OCI-LY7 (cell line): ENCODE measurements around the gene SMOC2. TPM values are rescaled to one million over a fixed set of nuclear protein-coding genes. Genes with fewer than 3 reads are reported as not detected.

ENCODE experiments used
- BruUV-seq: library from RNA; stranded (reverse); fragments of 400-500 nt; replicated peaks from 2 replicates; lab custom pipeline; 2021; lab: Mats Ljungman, UMichigan
- CTCF ChIA-PET: fragments of 300-600 bp; sonication (Branson Sonifier 250); formaldehyde crosslinking; loops from one replicate; lab custom pipeline; 2022; ENCODE audit warnings: antibody characterized with exemption; ENCODE audit not compliant: unreplicated experiment; lab: Charles Lee
- POLR2A ChIA-PET: fragments of 300-600 bp; sonication (Branson Sonifier 250); formaldehyde crosslinking; loops from one replicate; lab custom pipeline; 2022; ENCODE audit warnings: antibody characterized with exemption; lab: Charles Lee
- DNase-seq: peaks from one replicate; pipeline ENCODE4 v3.0.0-alpha.2; 2015; ENCODE audit warnings: low spot score
- H2AFZ ChIP-seq: fragments of 200-600 bp; sonication (generic), shearing (Covaris generic); 2 replicates; pipeline ENCODE4 v1.6.1; 2014; ENCODE audit warnings: mild to moderate bottlenecking, antibody characterized with exemption, low read length, moderate library complexity
- H3K27ac ChIP-seq: fragments of 200-600 bp; sonication (generic); 2 replicates; pipeline ENCODE4 v1.5.1; 2014; ENCODE audit warnings: mixed run types, low read depth, mild to moderate bottlenecking, moderate library complexity, low read length, inconsistent platforms; ENCODE audit not compliant: poor library complexity, severe bottlenecking
- H3K36me3 ChIP-seq: fragments of 200-600 bp; sonication (generic); 2 replicates; pipeline ENCODE4 v1.6.1; 2014; ENCODE audit warnings: mild to moderate bottlenecking, antibody characterized with exemption, low read length, moderate library complexity, mixed read lengths; ENCODE audit not compliant: insufficient read depth
- H3K4me1 ChIP-seq: fragments of 200-600 bp; sonication (generic); 2 replicates; pipeline ENCODE4 v1.5.1; 2014; ENCODE audit warnings: mild to moderate bottlenecking, low read length; ENCODE audit not compliant: insufficient read depth, poor library complexity, severe bottlenecking
- H3K4me2 ChIP-seq: fragments of 200-600 bp; sonication (generic); 2 replicates; pipeline ENCODE4 v1.6.1; 2014; ENCODE audit warnings: mild to moderate bottlenecking, low read length
- H3K4me3 ChIP-seq: fragments of 200-600 bp; sonication (generic); 2 replicates; pipeline ENCODE4 v1.5.1; 2014; ENCODE audit warnings: mild to moderate bottlenecking, low read depth, low read length; ENCODE audit not compliant: poor library complexity, severe bottlenecking
- H3K79me2 ChIP-seq: fragments of 200-600 bp; sonication (generic); 2 replicates; pipeline ENCODE4 v1.6.1; 2016; ENCODE audit warnings: low read depth, mild to moderate bottlenecking, low read length, moderate library complexity, mixed read lengths; ENCODE audit not compliant: insufficient read depth
- H3K9me2 ChIP-seq: fragments of 200-600 bp; sonication (generic); 2 replicates; pipeline ENCODE4 v1.6.1; 2016; ENCODE audit warnings: mild to moderate bottlenecking, low read length, mixed read lengths; ENCODE audit not compliant: insufficient read depth
- H3K9me3 ChIP-seq: fragments of 200-600 bp; sonication (generic); 2 replicates; pipeline ENCODE4 v1.6.1; 2014; ENCODE audit warnings: mild to moderate bottlenecking, mixed run types, low read length, mixed read lengths
- H4K20me1 ChIP-seq: fragments of 200-600 bp; sonication (generic); 2 replicates; pipeline ENCODE4 v1.6.1; 2014; ENCODE audit warnings: mild to moderate bottlenecking, antibody characterized with exemption, low read length, moderate library complexity, mixed read lengths; ENCODE audit not compliant: insufficient read depth
- EZH2phosphoT487 ChIP-seq: fragments of 200-600 bp; sonication (generic); IDR thresholded peaks from 2 replicates; pipeline ENCODE4 v1.6.1; 2018; ENCODE audit warnings: low read depth, borderline replicate concordance, mild to moderate bottlenecking, mixed run types, antibody characterized with exemption, low read length, moderate library complexity, mixed read lengths
- intact Hi-C: fragments of 100-400 bp; cut with micrococcal nuclease; formaldehyde crosslinking; loops from one replicate; pipeline ENCODE4 v1.10.0; 2022; ENCODE audit not compliant: unreplicated experiment
- total RNA-seq, 2 experiments: library from RNA; depleted of rRNA in 1 of 2; stranded (reverse); fragments of >200 nt in 1 of 2; shearing (Covaris generic) in 1 of 2; gene quantifications; 2 replicates each; pipeline ENCODE4 v1.2.3, GENCODE V29; 2014 to 2022
- TF ChIP-seq, protein P1 (sequence below): fragments of 200-600 bp; sonication (generic); conservative IDR thresholded peaks from 2 replicates; pipeline ENCODE4 v1.5.1; 2014; ENCODE audit warnings: mild to moderate bottlenecking, antibody characterized with exemption, low read length, moderate library complexity, mixed read lengths

Gene SMOC2
- total RNA-seq, 2 experiments from 2014 or later: not detected

- intact Hi-C loops: no loop called here
- no peak for DNase-seq
- CTCF ChIA-PET: no interaction called here
- Histone ChIP-seq H3K4me1 (no peaks in the 10 kb centered on the region), H2AFZ (no peak overlapping the region), H3K9me3 (no peaks in the 10 kb centered on the region), H3K4me2 (no peak overlapping the region), H3K79me2 (no peaks in the 10 kb centered on the region), H3K9me2 (no peaks in the 10 kb centered on the region), H3K27ac (no peak overlapping the region), H4K20me1 (no peaks in the 10 kb centered on the region), H3K36me3 (no peaks in the 10 kb centered on the region), H3K4me3 (no peak overlapping the region)
- TF ChIP-seq EZH2phosphoT487: no peak
- TF ChIP-seq, protein P1, sequence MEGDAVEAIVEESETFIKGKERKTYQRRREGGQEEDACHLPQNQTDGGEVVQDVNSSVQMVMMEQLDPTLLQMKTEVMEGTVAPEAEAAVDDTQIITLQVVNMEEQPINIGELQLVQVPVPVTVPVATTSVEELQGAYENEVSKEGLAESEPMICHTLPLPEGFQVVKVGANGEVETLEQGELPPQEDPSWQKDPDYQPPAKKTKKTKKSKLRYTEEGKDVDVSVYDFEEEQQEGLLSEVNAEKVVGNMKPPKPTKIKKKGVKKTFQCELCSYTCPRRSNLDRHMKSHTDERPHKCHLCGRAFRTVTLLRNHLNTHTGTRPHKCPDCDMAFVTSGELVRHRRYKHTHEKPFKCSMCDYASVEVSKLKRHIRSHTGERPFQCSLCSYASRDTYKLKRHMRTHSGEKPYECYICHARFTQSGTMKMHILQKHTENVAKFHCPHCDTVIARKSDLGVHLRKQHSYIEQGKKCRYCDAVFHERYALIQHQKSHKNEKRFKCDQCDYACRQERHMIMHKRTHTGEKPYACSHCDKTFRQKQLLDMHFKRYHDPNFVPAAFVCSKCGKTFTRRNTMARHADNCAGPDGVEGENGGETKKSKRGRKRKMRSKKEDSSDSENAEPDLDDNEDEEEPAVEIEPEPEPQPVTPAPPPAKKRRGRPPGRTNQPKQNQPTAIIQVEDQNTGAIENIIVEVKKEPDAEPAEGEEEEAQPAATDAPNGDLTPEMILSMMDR: no peak
- POLR2A ChIA-PET: no interaction called here
- BruUV-seq: no TSS peak
These were observed 25.6 kb upstream of the SMOC2 start for GRCh38 chr6:168415098-168415992.

- CTCF ChIA-PET: no interaction called here
These were observed 24.9 kb upstream of the SMOC2 start for GRCh38 chr6:168415993-168416530.

More at GRCh38 chr6:168415993-168416530, 24.9 kb upstream of the SMOC2 start:
- TF ChIP-seq EZH2phosphoT487: no peak
- TF ChIP-seq, protein P1: no peak
- Histone ChIP-seq H3K9me3 (no peaks in the 10 kb centered on the region), H3K27ac (no peak overlapping the region), H2AFZ (no peak overlapping the region), H3K36me3 (no peaks in the 10 kb centered on the region), H3K79me2 (no peaks in the 10 kb centered on the region), H3K9me2 (no peaks in the 10 kb centered on the region), H3K4me3 (no peak overlapping the region), H3K4me1 (no peaks in the 10 kb centered on the region), H3K4me2 (no peak overlapping the region), H4K20me1 (no peaks in the 10 kb centered on the region)
- POLR2A ChIA-PET: no interaction called here
- no TSS peak for BruUV-seq
- intact Hi-C loops: no loop called here
- DNase-seq: no peak
